Neural progenitor cell (in vitro differentiated cells): ENCODE measurements around the gene TBC1D19. TPM values are rescaled to one million over a fixed set of nuclear protein-coding genes. Genes with fewer than 3 reads are reported as not detected.
"Not testable (repeated sequence)": the region's sequence is repeated elsewhere in the genome, so short reads cannot be mapped to it uniquely, and the experiment has no call there.

Experiments used
- DNase-seq: peaks from one replicate; pipeline ENCODE4 v3.0.0-alpha.2; 2016; ENCODE audit warnings: low spot score
- H2AFZ ChIP-seq: fragments of 200-600 bp; sonication (generic); replicated peaks from 2 replicates; pipeline ENCODE4 v1.6.1; 2016; ENCODE audit warnings: antibody characterized with exemption
- H3F3A ChIP-seq: fragments of 200-600 bp; sonication (generic); 2 replicates; pipeline ENCODE4 v1.6.1; 2016; ENCODE audit warnings: antibody characterized with exemption, low read depth
- H3K27ac ChIP-seq: fragments of 200-600 bp; sonication (generic); 2 replicates; pipeline ENCODE4 v1.5.1; 2016; ENCODE audit warnings: mild to moderate bottlenecking
- H3K27me3 ChIP-seq: fragments of 200-600 bp; sonication (generic); 2 replicates; pipeline ENCODE4 v1.6.1; 2016; ENCODE audit warnings: mild to moderate bottlenecking, moderate library complexity
- H3K36me3 ChIP-seq: fragments of 200-600 bp; sonication (generic); 2 replicates; pipeline ENCODE4 v1.5.1; 2016
- H3K4me1 ChIP-seq: fragments of 200-600 bp; sonication (generic); 2 replicates; pipeline ENCODE4 v1.6.1; 2016; ENCODE audit warnings: mixed run types
- H3K4me2 ChIP-seq: fragments of 200-600 bp; sonication (generic); 2 replicates; pipeline ENCODE4 v1.6.1; 2016
- H3K4me3 ChIP-seq: fragments of 200-600 bp; sonication (generic); 2 replicates; pipeline ENCODE4 v1.5.1; 2016
- H3K79me2 ChIP-seq: fragments of 200-600 bp; sonication (generic); 2 replicates; pipeline ENCODE4 v1.6.1; 2016; ENCODE audit warnings: low read depth
- H3K9ac ChIP-seq: fragments of 200-600 bp; sonication (generic); 2 replicates; pipeline ENCODE4 v1.6.1; 2016
- H3K9me3 ChIP-seq: fragments of 200-600 bp; sonication (generic); 2 replicates; pipeline ENCODE4 v1.5.1; 2016; ENCODE audit warnings: low read depth
- H4K20me1 ChIP-seq: fragments of 200-600 bp; sonication (generic); 2 replicates; pipeline ENCODE4 v1.6.1; 2016; ENCODE audit warnings: low read depth
- H3K27ac Mint-ChIP-seq: 3 replicates; pipeline ENCODE4 v1.8.0; 2021; ENCODE audit warnings: mixed read lengths
- H3K27me3 Mint-ChIP-seq: 2 replicates; pipeline ENCODE4 v1.8.0; 2022; ENCODE audit warnings: low read depth, mild to moderate bottlenecking, inconsistent platforms, moderate library complexity, mixed read lengths; ENCODE audit not compliant: insufficient read depth
- H3K36me3 Mint-ChIP-seq: 3 replicates; pipeline ENCODE4 v1.8.0; 2021; ENCODE audit warnings: mixed read lengths
- H3K4me1 Mint-ChIP-seq: 3 replicates; pipeline ENCODE4 v1.8.0; 2021; ENCODE audit warnings: mixed read lengths
- H3K4me3 Mint-ChIP-seq: 3 replicates; pipeline ENCODE4 v1.8.0; 2021; ENCODE audit warnings: mild to moderate bottlenecking, moderate library complexity, mixed read lengths
- H3K9me3 Mint-ChIP-seq: 3 replicates; pipeline ENCODE4 v1.8.0; 2020; ENCODE audit warnings: mixed read lengths
- CTCF ChIP-seq: fragments of 200-600 bp; sonication (generic); IDR thresholded peaks from 2 replicates; pipeline ENCODE4 v1.5.1; 2017; ENCODE audit warnings: antibody characterized with exemption, mild to moderate bottlenecking
- EZH2 ChIP-seq: fragments of 200-600 bp; sonication (generic); IDR thresholded peaks from 2 replicates; pipeline ENCODE4 v1.6.1; 2017; ENCODE audit warnings: antibody characterized with exemption, mild to moderate bottlenecking, moderate library complexity
- EZH2phosphoT487 ChIP-seq: fragments of 200-600 bp; sonication (generic); IDR thresholded peaks from 2 replicates; pipeline ENCODE4 v1.6.1; 2017; ENCODE audit warnings: antibody characterized with exemption
- total RNA-seq: library from RNA; depleted of rRNA; stranded (reverse); fragments of >200 nt; gene quantifications from 2 replicates; pipeline ENCODE4 v1.2.3, GENCODE V29; 2015; ENCODE audit warnings: low replicate concordance

Gene TBC1D19
- total RNA-seq, 1 donor from 2014 or later = 30.7 TPM

DNA sequence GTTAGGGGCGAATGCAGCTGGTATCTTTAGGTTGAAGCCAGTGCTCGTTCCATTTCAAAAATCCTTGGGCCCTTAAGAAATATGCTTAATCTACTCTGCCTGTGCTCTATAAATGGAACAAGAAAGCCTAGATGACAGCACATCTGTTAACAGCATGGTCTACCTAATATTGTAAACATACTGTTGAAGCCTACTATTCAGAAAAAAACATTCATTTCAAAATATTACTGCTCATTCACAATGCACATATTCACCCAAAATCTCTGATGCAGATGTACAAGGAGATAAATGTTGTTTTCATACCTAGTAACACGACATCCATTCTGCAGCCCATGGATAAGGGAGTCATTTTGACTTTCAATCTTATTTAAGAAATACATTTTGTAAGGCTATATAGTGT lies 106.6 kb downstream of the TBC1D19 start:
- no peaks in the 10 kb centered on the region for H3K36me3 ChIP-seq

DNA sequence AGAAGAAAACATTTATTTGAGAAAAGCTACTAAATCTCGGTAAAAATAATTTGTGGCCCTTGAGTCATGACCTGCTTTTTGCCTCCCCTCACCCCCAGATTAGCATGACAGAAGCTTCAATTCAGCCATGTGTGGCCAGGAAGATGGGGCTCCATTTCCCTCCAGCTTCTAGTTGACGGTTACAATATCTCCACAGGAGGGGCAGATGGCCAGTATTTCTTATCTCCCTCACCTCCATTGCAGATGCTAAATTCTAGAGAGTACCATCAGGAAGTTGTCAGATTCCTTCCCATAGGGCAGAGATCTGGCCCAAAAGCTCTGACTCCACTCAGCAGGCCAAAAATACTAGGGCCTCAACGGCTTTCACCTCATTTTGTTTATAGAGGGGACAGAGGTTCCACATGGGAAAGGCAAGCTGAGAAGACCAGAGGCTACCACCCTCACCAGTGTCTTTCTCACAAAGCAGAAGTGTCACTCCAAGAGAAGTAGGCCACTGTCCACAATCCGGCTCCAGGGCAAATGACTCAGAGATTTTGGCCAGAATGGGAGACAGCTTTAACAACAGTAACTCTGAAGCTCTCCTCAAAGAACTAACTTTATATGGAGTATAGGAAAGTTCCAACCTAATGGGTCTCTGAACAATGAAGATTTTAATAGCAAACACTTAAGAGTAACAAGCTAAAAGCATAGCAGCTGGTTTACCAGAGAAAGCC lies 108.3 kb downstream of the TBC1D19 start:
- no peaks in the 10 kb centered on the region for H4K20me1 ChIP-seq
- DNase-seq = no peak
- H3K27ac ChIP-seq = no peak overlapping the region
- Mint-ChIP-seq H3K4me1 (no peaks in the 10 kb centered on the region), H3K9me3 (peaks cover 27% of the 10 kb centered on the region), H3K36me3 (peaks cover 26% of the 10 kb centered on the region), H3K27ac (no peak overlapping the region), H3K27me3 (peaks cover 5% of the 10 kb centered on the region), H3K4me3 (no peak overlapping the region)
- no peak overlapping the region for H2AFZ ChIP-seq
- no peaks in the 10 kb centered on the region for H3F3A ChIP-seq
- H3K4me2 ChIP-seq = no peak overlapping the region
- H3K27me3 ChIP-seq = no peaks in the 10 kb centered on the region
- no peak overlapping the region for H3K9ac ChIP-seq
- H3K79me2 ChIP-seq = no peaks in the 10 kb centered on the region
- no peaks in the 10 kb centered on the region for H3K9me3 ChIP-seq
- TF ChIP-seq CTCF = no peak
- TF ChIP-seq EZH2 = no peak
- no peak for TF ChIP-seq EZH2phosphoT487
- no peaks in the 10 kb centered on the region for H3K36me3 ChIP-seq
- no peak overlapping the region for H3K4me3 ChIP-seq
- H3K4me1 ChIP-seq = no peaks in the 10 kb centered on the region

More for the DNA sequence above, 106.6 kb downstream of the TBC1D19 start:
- DNase-seq = no peak
- H3K27me3 ChIP-seq = no peaks in the 10 kb centered on the region
- H3K27ac ChIP-seq = no peak overlapping the region
- H3K9me3 ChIP-seq = no peaks in the 10 kb centered on the region
- no peak overlapping the region for H3K4me2 ChIP-seq
- no peak overlapping the region for H3K4me3 ChIP-seq
- Mint-ChIP-seq H3K4me1 (no peaks in the 10 kb centered on the region), H3K4me3 (no peak overlapping the region), H3K36me3 (peaks cover 30% of the 10 kb centered on the region), H3K9me3 (peaks cover 18% of the 10 kb centered on the region), H3K27me3 (peaks cover 3% of the 10 kb centered on the region), H3K27ac (no peak overlapping the region)
- no peaks in the 10 kb centered on the region for H4K20me1 ChIP-seq
- no peaks in the 10 kb centered on the region for H3K79me2 ChIP-seq
- no peak overlapping the region for H3K9ac ChIP-seq
- no peak overlapping the region for H2AFZ ChIP-seq
- no peak for TF ChIP-seq EZH2phosphoT487
- TF ChIP-seq CTCF = no peak
- TF ChIP-seq EZH2 = no peak
- H3K4me1 ChIP-seq = no peaks in the 10 kb centered on the region
- H3F3A ChIP-seq = no peaks in the 10 kb centered on the region

GRCh38 chr4:26694131-26694530 lies 110.2 kb downstream of the TBC1D19 start:
- not testable (repeated sequence) for H3K9ac ChIP-seq, H3K27ac ChIP-seq, H2AFZ ChIP-seq, DNase-seq, H3K4me1 ChIP-seq, H3K27me3 ChIP-seq, H3K79me2 ChIP-seq, H3K4me3 Mint-ChIP-seq, H3K27ac Mint-ChIP-seq, H3F3A ChIP-seq, H3K4me2 ChIP-seq, H3K9me3 ChIP-seq, H3K36me3 ChIP-seq, H3K4me3 ChIP-seq, H3K4me1 Mint-ChIP-seq, H4K20me1 ChIP-seq, H3K27me3 Mint-ChIP-seq
- H3K36me3 Mint-ChIP-seq = peaks cover 24% of the 10 kb centered on the region
- H3K9me3 Mint-ChIP-seq = peaks cover 33% of the 10 kb centered on the region

GRCh38 chr4:26700110-26700509 lies 116.2 kb downstream of the TBC1D19 start:
- Histone ChIP-seq H3K4me1 (no peaks in the 10 kb centered on the region), H2AFZ (no peak overlapping the region), H3K79me2 (no peaks in the 10 kb centered on the region), H3K9ac (no peak overlapping the region), H4K20me1 (no peaks in the 10 kb centered on the region), H3K4me3 (no peak overlapping the region), H3F3A (no peaks in the 10 kb centered on the region), H3K9me3 (no peaks in the 10 kb centered on the region), H3K27ac (no peak overlapping the region), H3K36me3 (no peaks in the 10 kb centered on the region), H3K4me2 (no peak overlapping the region), H3K27me3 (no peaks in the 10 kb centered on the region)
- Mint-ChIP-seq H3K9me3 (peaks cover 19% of the 10 kb centered on the region), H3K4me3 (no peak overlapping the region), H3K27ac (no peak overlapping the region), H3K27me3 (peaks cover 2% of the 10 kb centered on the region), H3K4me1 (no peaks in the 10 kb centered on the region), H3K36me3 (peaks cover 4% of the 10 kb centered on the region)
- TF ChIP-seq EZH2 (no peak), EZH2phosphoT487 (no peak), CTCF (no peak)
- no peak for DNase-seq
